ENCODE data around the gene SHROOM3. TPM values are rescaled to one million over a fixed set of nuclear protein-coding genes. Genes with fewer than 3 reads are reported as not detected.

SHROOM3 gene
- total and polyA plus RNA-seq, 2 of the 13 experiments (the other 11 are each of a cell fraction or from before 2014, with no cell fraction given), result 0.01 TPM; not detected in 1

- intact Hi-C loops (cut with micrococcal nuclease; ENCODE audit: unreplicated experiment), result loop anchor here (1.0 to 5.0 kb wide), 3 partner anchors 75 to 612 kb away; no protein-coding TSS in a partner anchor
- TF ChIP-seq, protein P1, sequence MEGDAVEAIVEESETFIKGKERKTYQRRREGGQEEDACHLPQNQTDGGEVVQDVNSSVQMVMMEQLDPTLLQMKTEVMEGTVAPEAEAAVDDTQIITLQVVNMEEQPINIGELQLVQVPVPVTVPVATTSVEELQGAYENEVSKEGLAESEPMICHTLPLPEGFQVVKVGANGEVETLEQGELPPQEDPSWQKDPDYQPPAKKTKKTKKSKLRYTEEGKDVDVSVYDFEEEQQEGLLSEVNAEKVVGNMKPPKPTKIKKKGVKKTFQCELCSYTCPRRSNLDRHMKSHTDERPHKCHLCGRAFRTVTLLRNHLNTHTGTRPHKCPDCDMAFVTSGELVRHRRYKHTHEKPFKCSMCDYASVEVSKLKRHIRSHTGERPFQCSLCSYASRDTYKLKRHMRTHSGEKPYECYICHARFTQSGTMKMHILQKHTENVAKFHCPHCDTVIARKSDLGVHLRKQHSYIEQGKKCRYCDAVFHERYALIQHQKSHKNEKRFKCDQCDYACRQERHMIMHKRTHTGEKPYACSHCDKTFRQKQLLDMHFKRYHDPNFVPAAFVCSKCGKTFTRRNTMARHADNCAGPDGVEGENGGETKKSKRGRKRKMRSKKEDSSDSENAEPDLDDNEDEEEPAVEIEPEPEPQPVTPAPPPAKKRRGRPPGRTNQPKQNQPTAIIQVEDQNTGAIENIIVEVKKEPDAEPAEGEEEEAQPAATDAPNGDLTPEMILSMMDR (CRISPR knock-in tag; IDR thresholded peaks at IDR 0.05), result peak; percentile 65
- TF ChIP-seq KLF12 (CRISPR knock-in tag; IDR thresholded peaks at IDR 0.05; ENCODE audit: borderline replicate concordance) (no peak), ETV6 (CRISPR knock-in tag; conservative IDR thresholded peaks at IDR 0.05) (no peak), RAD51 (IDR thresholded peaks at IDR 0.05; ENCODE audit: borderline replicate concordance) (no peak), TCF7L2 (IDR thresholded peaks at IDR 0.05; ENCODE audit: low read depth, low read length) (no peak), ZNF788 (CRISPR knock-in tag; IDR thresholded peaks at IDR 0.05; ENCODE audit: borderline replicate concordance) (no peak), STAG1 (CRISPR knock-in tag; IDR thresholded peaks at IDR 0.05) (peak; percentile 79), HOXA7 (CRISPR knock-in tag; IDR thresholded peaks at IDR 0.05) (no peak), ZNF101 (CRISPR knock-in tag; IDR thresholded peaks at IDR 0.05; ENCODE audit: borderline replicate concordance, low read depth) (no peak), ZNF773 (CRISPR knock-in tag; IDR thresholded peaks at IDR 0.05; ENCODE audit: borderline replicate concordance) (no peak), TOE1 (CRISPR knock-in tag; IDR thresholded peaks at IDR 0.05) (no peak), E2F1 (CRISPR knock-in tag; IDR thresholded peaks at IDR 0.05) (no peak), ZNF687 (CRISPR knock-in tag; IDR thresholded peaks at IDR 0.05) (no peak)
- TF ChIP-seq, protein P2, sequence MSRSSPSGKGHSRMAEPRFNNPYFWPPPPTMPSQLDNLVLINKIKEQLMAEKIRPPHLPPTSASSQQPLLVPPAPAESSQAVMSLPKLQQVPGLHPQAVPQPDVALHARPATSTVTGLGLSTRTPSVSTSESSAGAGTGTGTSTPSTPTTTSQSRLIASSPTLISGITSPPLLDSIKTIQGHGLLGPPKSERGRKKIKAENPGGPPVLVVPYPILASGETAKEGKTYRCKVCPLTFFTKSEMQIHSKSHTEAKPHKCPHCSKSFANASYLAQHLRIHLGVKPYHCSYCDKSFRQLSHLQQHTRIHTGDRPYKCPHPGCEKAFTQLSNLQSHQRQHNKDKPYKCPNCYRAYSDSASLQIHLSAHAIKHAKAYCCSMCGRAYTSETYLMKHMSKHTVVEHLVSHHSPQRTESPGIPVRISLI (CRISPR knock-in tag; IDR thresholded peaks at IDR 0.05; ENCODE audit: borderline replicate concordance), result peak; percentile 88
Observed at GRCh38 chr4:76430519-76431388, 4.3 kb upstream of the SHROOM3 start.

More at GRCh38 chr4:76430519-76431388, 4.3 kb upstream of the SHROOM3 start:
- no peak overlapping the region for H2AFZ ChIP-seq (ENCODE audit: low read length)
- H3K27ac ChIP-seq (ENCODE audit: extremely low read length, insufficient read depth, low read length), result no peak overlapping the region
- ChIA-PET POLR2A (no interaction called here), CTCF (ENCODE audit: low intra/inter-chr PET ratio, low total read pairs) (interaction anchor here (0.8 to 2.1 kb wide), 4 partner anchors 68 to 80 kb away, joined by 3 to 19 read pairs (median 4); no protein-coding TSS in a partner anchor)
- H3K36me3 ChIP-seq (replicated peaks in 1 of 2; ENCODE audit: control insufficient read depth in 1 of 2, insufficient read depth in 2 of 2, low read length in 2 of 2), result no peaks in the 10 kb centered on the region
- in situ Hi-C loops (cut with HindIII; ENCODE audit: extremely low pct_ligation_motif_present, low pct_unique_long_range_greater_than_20kb), result loop anchor here (5.0 kb wide), 2 partner anchors 77 to 327 kb away; no protein-coding TSS in a partner anchor
- peak; percentile 51 for DNase-seq (ENCODE audit: low spot score)
- no peaks in the 10 kb centered on the region for H3K9me3 ChIP-seq (ENCODE audit: low read length)
- no peaks in the 10 kb centered on the region for H3K27me3 ChIP-seq (ENCODE audit: control insufficient read depth in 1 of 2, insufficient read depth in 2 of 2, low read length in 2 of 2)
- no TSS peak for BruUV-seq (replicated peaks)
- H4K20me1 ChIP-seq (ENCODE audit: insufficient read depth, low read length), result no peaks in the 10 kb centered on the region
- FAIRE-seq, result peak; percentile 40
- H3K4me1 ChIP-seq (ENCODE audit: insufficient read depth, low read length), result peaks cover 6% of the 10 kb centered on the region; the same call in 1 of the 2 replicates
- H3K9ac ChIP-seq (ENCODE audit: insufficient read depth, low read depth, low read length), result no peak overlapping the region
- peak; percentile 62 for ATAC-seq
- no peaks in the 10 kb centered on the region for H3K79me2 ChIP-seq (ENCODE audit: insufficient read depth, low read length)
- no peak overlapping the region for H3K4me3 ChIP-seq (replicated peaks in 1 of 3; ENCODE audit: insufficient read depth in 1 of 3, low read depth in 2 of 3, low read length in 3 of 3)
- WGBS (ENCODE audit: low lambda C conversion rate), result 30% methylated on average over 15 of the region's 15 CpGs
- H3K4me2 ChIP-seq (ENCODE audit: low read depth, low read length), result peak overlapping the region; percentile 37; the same call in 1 of the 2 replicates

Data from HepG2 (cell line).